DMS153 (cell line): Measurements from ENCODE around the gene SLX9.
A peak's percentile ranks its signal among the peaks of the same experiment; 100 is the strongest.

Experiments used
- DNase-seq: peaks from one replicate; lab custom pipeline; 2025; lab: John Stamatoyannopoulos, UW

The SLX9 gene

DNA sequence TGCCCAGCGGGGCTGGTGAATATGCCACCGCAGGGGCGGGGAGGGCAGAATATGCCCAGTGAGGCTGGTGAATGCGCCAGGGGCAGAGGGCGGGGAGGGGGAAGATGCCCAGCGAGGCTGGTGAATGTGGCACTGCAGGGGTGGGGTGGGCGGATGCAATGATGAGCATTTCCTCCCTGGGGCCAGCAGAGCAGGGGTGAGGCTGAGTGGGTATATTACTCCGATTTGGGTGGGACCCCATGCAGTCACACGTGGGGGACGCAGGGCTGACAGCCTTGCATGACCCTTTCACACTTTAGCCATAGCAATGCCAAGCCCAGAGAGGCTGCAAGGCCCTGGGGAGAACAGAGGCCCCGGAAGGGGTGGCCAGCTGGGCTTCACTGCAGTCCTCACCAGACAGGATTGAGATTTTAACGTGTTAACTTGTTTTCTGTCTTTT lies 9.3 kb upstream of the SLX9 start:
- no peak for DNase-seq

DNA sequence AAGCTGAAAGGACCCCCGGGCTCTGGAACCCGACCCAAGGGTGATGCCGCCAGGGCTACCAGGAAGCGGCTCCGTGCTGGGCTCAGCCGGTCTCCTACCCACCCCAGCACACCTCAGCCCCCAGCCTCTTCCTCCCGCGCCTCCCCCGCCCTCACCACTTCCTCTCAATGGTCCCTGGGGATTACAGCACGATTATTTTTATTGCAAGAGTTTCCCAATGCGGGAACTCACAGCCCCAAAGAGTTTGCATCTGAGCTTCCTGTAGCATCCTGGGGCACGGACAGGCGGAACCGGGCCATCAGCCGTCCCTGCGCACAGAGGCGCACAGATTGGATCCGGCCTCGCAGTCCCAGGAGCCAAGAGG lies 8.7 kb upstream of the SLX9 start:
- DNase-seq, result peak; percentile 5

DNA sequence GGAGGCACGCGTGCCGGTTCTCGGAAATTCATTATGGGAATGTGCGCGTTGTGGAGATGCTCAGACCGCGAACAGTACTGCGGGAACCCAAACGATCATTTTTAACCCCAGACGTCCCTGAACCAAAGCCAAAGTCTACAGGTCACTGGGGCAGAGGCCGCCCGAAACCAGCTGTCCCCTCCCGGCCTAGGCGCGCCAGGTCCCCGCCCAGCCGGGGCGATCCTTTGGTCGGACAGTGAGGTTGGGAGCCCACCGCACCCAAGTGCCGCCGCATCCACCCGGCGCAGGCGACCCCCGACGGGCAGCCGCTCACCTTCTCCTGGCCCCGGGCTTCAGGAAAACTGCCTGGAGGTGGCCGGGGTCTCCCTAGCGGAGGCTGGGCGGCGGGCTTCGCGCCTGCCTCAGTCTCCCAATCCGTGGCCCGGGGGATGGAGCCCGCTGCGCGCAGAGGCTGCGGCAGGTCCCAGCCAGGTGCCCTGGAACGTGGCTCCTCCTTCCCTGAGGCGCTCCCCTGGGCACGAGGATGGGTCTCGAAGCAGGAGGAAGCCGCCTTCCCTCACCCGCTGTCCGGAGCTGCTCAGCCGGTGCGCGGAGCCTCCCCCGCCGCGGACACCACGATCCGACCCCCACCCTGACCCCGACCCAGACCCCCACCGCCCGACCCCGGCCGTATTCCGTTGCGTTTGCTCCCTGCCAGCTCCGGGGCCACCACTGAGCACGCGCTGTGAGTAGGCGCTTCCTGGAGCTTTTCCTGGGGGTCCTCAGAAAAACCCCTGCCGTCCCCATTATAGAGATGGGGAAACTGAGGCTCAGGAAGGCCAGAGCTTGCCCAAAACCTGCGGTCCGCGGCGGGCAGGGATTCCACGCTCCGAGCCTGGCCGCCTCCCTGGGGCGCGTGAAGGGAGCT lies 8.1 kb upstream of the SLX9 start:
- no peak for DNase-seq

DNA sequence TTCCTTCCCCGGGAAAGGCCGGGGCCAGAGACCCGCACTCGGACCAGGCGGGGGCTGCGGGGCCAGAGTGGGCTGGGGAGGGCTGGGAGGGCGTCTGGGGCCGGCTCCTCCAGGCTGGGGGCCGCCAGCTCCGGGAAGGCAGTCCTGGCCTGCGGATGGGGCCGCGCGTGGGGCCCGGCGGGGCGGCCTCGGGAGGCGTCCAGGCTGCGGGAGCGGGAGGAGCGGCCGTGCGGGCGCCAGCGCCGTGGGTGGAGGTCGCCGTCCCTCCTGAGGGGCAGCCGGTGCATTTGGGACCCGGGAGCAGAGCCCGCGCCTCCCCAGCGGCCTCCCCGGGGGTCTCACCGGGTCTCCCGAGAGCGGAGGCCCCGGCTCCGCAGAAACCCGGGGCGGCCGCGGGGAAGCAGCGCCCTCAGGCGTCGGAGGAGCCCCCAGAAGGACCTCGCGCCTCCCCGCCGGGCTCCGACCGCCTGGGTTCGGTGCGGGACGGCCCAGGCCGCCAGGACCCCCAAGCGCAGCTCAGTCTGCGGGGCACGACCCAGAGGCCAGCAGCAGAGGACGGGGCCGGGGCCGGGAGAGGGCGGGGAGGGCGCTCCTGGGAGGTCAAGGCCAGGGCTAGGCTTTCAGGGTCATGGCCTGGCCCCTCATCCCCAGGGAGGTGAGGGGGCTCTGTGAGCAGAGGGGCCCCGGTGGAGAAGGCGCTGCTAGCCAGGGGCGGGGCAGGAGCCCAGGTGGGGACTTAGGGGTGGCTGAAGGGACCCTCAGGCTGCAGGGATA lies 7.2 kb upstream of the SLX9 start:
- DNase-seq, result no peak

DNA sequence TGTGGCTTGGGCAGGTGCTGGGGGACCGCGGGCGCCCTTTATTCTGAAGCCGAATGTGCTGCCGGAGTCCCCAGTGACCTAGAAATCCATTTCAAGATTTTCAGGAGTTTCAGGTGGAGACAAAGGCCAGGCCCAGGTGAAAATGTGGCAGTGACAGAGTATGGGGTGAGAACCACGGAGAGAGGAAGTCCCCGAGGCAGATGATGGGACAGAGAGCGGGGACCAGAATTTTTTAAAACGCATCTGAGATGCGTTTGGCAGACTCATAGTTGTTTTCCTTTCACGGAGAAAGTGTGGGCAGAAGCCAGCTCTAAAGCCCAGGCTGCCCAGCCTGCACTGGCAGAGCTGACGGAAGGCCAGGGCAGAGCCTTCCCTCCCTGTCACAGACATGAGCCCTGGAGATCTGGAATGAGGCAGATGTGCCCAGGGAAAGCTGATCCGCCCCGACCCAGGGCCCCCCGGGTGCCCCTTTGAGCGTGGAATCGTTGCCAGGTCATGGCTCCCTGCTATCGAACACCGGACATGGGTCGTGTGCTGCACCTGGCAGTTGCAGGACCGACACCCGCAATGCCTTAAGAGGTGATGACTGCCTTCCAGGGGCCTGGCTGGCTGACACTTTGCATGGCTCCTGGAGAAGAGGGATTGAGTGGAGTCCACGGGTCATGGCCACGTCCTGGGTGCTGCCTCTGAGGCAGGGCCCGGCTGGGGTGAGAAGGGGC lies 6.5 kb upstream of the SLX9 start:
- DNase-seq, result no peak

DNA sequence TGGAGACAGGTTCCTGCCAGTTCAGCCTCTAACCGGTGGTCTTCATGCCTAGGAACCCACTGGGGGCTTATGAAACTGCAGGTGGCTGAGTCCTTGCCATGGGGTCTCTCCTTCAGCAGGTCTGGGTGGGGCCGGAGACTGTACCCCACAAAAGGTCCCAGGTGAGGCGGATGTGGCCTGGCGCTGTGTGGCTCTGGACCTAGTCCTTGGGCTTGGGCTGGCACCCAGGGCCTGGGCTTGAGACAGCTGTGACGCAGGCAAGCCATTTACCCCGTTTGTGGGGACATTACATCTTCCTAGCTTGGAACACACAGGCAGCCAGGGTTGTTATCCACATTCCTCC lies 5.9 kb upstream of the SLX9 start:
- DNase-seq, result no peak

DNA sequence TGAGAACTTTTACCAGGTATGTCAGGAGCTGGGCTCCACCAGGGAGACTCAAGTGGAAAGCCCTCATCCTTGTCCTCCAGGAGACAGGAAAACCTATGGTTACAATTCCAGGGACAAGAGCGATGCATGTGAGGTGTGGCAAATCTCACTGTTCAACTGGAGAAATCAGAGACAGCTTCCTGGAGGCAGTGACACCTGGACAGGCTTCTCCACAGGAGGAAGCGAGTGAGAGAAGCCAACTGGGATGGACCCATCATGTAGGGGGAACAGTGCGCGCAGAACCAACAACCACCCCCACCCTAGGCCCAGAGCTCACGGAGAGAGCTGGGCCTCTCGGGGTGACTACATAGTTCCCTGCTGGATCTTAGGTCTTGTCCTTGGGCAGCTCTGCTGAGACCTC lies 5.6 kb upstream of the SLX9 start:
- DNase-seq, result no peak

DNA sequence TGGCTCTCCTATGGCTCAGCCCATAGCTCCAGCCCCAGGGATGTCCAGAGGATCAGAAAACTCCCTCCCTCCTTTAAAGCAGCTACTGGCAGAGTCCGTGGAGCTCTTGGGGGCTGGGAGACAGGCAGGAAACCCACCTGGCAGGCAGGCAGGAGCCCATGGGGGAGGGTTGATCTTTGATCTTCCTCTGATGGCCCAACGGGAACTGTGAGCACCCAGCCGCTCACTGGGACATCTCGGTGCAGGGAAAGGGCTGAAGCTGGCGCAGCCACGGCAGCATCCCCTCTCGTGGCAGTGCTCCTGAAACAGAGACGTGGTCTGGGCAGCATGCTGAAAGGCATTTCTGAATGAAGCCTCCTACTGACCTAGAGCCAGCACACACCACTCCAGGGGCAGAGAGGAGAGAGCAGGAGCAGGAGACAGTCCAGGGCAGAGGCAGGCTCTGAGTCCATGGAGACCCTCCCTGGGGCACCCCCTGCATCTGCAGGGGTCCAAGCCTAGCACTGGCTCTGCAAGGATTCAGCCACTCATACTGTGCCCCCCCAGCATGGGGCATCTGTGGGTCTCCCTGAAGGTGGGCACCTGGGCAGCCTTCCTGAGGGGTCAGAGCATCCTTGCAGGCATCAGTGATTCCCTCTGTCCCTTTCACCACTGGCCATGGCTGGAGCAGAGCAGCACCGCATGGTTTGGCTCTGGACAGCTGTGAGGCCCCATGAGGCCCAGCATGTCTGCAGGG lies 4.9 kb upstream of the SLX9 start:
- no peak for DNase-seq

DNA sequence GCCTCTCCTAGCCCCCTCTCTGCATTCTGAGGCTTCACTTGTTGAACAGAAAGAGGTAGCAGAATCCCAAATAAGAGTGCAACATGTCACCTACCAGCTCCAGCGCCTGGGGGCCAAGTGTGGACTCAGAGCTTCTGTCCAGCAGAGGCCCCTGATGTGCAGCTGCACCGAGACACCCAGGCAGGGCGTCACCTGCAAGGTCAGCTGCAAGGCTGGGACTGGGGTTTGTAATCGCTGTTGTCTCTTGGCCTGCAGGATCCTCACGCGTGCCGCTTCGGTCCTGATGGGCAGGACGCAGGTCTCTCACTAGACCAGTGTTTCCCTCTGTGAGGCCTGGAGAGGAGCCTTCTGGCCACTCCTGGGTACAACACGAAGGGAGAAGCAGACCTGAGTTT lies 4.3 kb upstream of the SLX9 start:
- no peak for DNase-seq

DNA sequence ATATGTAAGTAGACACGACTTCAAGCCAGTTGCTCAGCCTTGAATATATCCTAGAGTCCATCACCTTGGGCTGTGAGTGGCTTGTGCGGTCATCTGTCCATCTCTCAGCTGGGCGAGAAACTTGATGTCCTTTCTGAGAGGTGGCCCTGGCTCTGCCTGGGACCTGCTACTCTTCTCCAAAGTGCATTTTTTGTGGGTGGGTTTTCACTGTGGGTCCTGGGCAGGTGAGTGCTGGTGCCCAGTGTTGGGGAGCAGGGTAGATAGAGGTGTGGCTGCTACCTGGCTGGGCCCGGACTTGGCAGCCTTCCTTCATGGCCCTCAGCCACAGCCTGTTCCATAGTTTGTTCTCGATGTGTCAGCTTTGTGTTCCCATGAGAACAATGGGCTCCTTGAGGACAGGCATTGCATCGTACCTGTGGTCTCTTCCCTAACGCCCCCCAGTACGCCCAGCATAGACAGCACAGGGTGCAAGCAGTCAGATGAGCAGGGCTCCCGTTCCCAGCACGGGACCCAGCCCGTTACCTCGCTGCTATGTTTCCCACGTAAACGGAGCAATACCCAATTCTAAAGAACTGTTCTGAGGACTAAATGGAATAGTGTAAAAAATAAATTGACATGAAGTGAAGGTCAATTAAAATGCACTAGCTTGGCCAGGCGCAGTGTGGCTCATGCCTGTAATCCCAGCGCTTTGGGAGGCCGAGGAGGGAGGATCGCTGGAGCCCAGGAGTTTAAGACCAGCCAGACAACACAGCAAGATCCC lies 877 bp upstream of the SLX9 start:
- no peak for DNase-seq

DNA sequence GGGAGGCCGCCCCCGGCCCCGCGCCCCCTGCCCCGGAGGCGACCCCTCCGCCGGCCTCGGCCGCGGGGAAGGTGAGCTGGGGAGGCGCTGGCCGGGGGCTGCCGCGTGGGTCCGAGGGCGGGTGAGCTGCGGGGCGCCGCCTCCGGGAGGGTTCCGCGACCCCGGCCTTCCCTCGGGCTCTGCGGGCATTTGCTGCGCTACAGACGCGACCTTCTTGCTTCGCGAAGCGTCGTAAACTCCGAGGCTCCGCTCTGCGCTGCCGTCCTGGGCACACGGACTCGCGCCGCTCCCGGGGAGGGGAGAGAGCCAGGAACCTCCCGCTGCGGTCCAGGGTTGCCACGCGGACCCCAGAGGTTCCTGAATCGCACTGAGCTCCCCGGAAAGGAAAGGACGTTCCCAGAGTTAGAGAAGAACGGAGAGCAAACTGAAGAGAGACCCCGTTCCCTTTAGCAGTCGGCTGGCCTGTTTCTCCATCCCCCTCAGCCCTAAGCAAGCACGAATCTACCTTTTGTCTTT lies 345 bp downstream of the SLX9 start:
- no peak for DNase-seq

DNA sequence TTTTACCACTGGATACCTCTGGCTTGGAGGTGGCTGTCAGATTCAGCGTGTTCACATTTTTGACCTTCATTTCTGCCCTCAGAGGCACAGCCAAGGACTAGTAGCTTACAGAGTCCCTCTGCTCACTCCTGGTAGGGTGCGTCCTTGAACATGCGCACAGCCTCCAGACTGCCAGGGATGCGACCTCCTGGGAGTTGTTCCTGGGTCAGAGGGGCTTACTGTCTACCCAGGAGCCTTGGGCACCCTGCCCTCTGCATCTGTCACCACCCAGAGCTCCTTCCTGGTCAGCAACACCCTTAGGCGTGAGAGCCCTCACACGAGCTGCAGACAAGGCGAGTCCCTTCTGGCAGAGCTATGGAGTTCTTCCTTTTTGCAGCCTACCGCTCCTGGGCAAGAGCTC lies 1.7 kb downstream of the SLX9 start:
- DNase-seq, result no peak

DNA sequence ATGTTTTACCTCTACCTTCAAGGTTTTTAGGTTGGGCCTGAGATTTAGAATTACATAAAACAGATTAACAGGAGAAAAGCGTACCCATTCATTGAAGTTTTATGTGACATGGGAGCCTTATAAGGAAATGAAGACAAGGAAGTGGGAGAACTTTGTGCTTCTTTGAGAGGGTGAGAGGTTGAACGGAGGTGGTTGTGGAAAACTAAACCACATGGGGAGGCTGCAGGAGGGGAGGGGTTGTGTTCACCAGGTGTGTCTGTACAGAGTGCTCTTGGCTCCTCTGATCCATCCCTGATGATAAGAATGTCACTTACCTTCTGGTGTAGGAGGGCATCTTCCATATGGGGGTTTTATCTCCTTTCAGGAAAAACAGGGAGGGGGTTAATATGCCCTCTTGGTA lies 2.7 kb downstream of the SLX9 start:
- no peak for DNase-seq

DNA sequence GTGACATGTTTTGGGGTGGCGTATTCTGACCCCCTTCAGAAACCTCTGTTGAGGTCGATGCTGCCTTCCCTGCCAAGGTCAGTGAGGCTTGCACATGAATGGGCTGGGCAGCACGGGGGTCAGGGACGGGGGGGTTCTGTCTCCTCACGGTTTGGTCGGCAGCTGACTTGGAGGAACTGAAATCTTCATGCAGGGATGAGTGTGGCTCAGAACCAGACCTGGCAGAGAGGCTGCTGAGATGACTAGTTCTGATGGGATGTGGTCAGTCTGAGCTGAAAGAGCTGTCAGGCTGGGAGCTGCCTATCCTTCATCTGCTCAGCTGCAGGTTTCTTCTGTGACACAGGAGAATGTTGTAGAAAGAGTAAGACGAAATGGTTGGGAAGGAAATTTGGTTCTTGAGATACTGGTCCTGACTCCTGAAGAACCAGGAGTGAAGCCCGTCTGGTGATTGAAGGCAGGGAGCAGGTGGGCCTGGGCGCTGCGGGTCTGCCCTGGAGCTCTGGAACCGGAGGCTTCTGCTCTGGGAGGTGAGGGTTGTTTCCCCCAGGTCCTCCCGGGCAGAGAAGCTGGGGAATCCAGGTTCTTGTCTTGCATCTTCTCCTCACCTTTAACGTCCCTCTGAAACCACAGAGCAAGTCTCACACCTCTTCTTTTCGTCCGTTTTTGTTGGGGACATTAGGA lies 3.3 kb downstream of the SLX9 start:
- no peak for DNase-seq

DNA sequence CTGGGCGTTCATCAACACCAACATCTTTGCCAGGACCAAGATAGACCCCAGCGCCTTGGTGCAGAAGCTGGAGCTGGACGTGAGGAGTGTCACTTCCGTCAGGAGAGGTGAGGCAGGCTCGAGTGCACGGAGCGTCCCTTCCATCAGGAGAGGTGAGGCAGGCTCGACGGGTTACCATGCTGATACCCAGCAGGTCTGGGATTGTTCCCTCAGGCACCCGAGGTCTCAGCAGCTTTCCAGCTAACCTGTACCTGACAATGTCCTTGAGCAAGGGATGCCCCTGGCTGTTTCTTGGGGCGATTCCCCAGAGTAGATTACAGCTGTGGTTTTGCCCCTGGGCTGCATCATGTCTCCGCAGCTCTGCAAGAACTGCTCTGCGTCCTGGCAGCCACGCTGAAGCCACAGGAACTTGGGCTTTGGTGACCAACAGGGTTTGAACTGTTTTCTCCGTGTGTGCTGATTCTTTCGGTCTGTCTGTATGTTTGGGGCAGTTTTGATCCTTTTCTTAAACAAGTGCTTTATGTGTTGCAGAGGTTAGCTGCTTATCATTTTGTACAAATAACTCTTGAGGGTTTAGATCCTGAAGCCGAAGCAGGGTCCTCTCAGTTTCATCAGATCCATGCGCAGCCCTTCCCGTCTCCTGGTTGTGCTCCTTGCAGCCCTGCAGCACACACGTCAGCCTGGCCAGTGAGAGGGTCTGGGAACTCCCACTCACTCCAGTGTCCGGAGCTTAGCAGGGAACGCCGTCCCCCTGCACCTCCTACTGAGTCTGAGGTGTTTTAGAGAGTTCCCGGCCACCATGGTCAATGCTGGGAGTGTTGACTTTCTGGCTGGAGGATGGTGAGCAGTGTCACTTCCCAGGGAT lies 4.1 kb downstream of the SLX9 start:
- DNase-seq, result no peak

DNA sequence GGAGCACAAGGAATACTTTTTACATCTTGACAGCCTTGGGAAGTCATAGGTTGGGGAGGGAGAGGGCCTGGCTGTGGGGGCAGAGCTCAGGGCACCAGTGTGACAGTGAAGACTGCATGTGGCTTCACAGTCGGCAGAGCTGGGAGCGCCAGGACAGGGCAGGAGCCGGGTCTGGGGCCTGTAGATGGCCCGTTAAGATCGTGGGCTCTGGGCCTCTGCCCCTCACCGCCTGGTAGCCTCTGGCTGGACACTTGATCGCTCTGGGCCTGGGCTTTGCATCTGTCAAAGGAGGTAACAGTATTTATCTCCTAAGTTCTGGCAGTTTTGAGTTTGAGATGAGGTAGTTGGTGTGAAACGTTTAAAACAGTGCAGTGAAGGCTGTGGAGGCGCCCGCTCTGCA lies 4.8 kb downstream of the SLX9 start:
- no peak for DNase-seq

DNA sequence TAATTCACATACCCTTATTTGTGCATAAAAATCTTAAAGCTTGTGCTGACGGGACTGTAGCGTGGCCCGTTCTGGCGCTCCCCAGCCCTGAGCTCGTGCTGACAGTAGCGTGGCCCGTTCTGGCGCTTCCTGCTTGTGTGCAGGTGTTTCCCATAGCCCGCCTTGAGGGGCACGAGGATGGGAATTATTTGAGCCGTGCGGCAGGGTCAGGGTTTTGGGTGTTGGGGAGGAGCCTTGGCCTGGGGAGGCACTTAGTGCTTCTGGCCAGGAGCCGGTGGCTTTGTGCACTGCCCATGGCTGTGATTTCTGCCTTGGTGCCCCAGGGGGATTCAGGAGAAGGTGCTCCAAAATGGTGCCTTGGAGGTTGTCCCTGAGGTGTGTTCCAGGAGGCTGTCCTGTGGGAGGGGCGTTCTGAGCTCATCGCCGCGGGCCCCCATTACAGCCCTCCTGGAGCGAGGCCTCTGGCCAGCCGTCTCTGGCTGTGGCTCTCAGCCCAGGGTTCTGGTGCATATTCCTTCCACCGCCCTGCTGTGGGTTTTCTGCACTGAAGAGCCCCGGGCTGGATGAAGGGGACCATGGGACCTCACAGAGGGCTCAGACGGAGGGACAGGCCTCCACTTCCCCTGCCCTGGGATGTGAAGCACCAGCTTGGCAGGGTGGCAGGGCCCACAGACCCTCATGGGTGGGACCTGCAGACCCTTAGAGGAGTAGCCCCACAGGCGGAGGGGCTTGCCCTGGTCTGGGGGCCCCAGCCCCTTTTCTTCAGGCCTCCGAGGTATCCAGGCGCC lies 6.6 kb downstream of the SLX9 start:
- DNase-seq, result no peak

DNA sequence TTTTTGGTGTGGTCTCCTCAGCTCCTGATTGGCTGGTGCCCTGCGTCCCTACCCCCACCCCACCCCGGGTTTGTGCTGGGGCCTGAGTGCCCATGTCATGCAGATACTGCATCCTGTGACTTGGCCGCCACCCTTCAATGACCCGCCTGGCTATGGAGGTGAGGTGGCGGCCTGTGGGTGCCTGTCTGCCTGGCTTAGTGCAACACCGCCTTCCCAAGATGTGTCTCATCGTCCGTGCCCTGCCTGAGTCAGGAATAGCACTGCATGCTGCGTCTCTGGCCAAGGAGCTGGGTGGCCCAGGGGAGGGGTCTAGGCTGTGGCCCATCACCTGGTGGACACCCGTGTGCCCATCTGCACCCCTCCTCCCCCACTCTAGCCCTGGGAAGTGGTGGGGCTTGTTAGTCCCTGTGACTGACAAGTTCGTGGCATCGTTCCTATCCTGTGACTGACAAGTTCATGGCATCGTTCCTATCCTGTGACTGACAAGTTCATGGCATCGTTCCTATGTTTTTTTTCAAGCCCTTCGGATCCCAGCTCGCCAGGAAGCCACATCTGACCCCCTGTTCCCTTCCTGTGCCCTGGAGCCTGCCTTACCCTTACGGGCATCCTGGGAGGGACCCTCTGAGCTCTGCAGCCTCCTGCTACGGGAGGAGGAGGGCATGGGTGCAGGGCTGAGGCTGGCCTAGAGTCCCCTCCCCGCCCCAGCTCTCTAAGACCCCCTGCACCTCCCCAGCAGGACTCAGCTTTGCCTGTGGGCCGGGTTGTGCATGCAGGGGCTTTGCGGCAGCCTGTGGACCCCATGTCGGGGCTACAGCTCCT lies 7.5 kb downstream of the SLX9 start:
- no peak for DNase-seq
